Measurements from ENCODE around the gene UCP2.
"Not testable (repeated sequence)": the region's sequence is repeated elsewhere in the genome, so short reads cannot be mapped to it uniquely, and the experiment has no call there.

The UCP2 gene

GRCh38 chr11:73995731-73996130 lies 13.1 kb upstream of the UCP2 start:
- DNase-seq (ENCODE audit: low read depth in 3 of 3): no peak

- no peak for DNase-seq (ENCODE audit: low read depth in 3 of 3)
Measured at GRCh38 chr11:73995247-73995646, 12.6 kb upstream of the UCP2 start.

GRCh38 chr11:73991471-73992006 lies 8.9 kb upstream of the UCP2 start:
- no peak for DNase-seq (ENCODE audit: low read depth in 3 of 3)

GRCh38 chr11:73990730-73991129 lies 8.1 kb upstream of the UCP2 start:
- no peak for DNase-seq (ENCODE audit: low read depth in 3 of 3)

DNA sequence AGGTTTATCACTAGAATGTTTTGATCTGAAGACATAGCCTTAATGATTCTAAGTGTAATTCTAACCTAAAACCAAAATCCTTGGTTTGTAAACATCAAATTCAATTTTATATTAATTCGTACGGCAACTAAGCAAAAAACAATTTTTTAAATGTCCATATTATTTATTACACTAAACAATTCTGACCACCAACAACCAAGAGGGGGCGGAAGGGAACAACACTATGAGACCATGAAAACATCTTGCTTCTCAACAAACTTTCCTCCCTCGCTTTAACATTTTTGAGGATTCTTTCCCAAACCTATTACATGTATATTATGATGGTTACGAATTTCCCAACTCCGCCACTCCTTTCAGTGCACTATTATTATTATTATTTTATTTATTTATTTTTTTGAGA lies 6.5 kb upstream of the UCP2 start:
- no peak for DNase-seq (ENCODE audit: low read depth in 3 of 3)

DNA sequence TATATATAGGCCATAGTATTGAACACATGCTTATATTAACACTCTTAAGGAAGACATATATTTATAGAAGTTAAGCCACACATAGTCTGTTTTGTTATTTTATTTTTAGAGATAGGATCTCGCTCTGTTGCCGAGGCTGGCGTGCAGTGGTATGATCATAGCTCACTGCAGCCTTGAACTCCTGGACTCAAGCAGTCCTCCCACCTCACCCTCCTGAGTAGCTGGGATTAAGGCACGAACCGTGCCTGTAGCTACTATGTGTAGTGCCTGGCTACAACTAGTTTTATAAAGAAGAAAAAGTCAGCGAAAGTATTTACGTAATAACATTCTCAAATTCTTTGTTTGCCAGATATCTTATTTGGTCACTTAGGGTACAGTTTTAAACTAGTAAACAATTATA lies 5.6 kb upstream of the UCP2 start:
- DNase-seq (ENCODE audit: low read depth in 3 of 3): no peak

DNA sequence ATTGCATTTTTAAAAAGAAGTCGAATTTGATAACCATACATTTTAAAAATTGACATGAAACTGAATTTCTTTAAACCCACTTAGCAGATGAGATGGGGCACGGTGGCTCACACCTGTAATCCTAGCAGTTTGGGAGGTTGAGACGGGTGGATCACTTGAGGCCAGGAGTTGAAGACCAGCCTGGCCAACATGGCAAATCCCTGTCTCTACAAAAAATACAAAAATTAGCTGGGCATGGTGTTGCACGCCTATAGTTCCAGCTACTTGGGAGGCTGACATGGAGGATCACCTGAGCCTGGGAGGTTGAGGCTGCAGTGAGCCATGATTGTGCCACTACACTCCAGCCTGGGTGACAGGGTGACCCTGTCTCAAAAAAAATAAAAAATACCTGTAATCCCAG lies 3.0 kb upstream of the UCP2 start:
- not testable (repeated sequence) for DNase-seq (ENCODE audit: low read depth in 3 of 3)

- no peak for DNase-seq (ENCODE audit: low read depth in 3 of 3)
Measured at GRCh38 chr11:73983741-73984538, 1.3 kb upstream of the UCP2 start.

DNA sequence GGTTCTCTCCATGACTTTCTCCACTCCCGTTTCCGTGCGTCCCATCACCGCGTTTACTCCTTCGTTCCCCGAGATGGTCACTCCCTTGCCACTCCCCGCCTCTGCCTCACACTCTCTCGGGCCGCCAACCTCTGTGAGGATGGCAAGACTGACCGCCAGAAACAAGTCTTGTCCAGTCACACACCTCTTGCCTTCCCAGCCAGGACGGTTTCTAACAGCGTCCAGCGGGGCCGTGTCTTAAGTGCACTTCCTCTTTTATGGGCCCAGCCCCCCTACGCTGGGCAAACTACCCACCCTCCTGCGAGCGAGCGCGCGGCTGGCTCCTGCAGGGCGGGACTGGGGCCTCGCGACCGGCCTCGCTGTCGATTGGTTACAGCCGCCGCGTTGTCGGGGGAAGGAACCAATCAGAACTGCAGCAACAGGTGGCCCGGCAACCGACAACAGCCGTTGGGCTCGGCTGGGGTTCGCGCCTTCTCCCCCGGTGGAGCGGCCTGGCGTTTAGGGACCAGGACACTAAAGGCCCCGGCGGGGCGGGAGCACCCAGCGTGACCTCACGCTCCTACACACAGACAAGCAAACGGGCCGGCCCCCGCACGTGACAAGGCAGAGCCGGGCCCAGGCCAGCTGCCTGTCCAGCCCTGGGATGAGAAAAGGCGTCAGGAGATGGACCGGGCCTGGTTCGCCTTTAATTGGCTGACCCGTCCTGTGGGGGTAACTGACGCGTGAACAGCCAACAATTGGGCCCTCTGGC lies 522 bp upstream of the UCP2 start:
- DNase-seq (ENCODE audit: low read depth in 3 of 3): peak; percentile 80 to 94 (median 85)

GRCh38 chr11:73981051-73981805 lies 1.4 kb downstream of the UCP2 start:
- no peak for DNase-seq (ENCODE audit: low read depth in 3 of 3)

DNA sequence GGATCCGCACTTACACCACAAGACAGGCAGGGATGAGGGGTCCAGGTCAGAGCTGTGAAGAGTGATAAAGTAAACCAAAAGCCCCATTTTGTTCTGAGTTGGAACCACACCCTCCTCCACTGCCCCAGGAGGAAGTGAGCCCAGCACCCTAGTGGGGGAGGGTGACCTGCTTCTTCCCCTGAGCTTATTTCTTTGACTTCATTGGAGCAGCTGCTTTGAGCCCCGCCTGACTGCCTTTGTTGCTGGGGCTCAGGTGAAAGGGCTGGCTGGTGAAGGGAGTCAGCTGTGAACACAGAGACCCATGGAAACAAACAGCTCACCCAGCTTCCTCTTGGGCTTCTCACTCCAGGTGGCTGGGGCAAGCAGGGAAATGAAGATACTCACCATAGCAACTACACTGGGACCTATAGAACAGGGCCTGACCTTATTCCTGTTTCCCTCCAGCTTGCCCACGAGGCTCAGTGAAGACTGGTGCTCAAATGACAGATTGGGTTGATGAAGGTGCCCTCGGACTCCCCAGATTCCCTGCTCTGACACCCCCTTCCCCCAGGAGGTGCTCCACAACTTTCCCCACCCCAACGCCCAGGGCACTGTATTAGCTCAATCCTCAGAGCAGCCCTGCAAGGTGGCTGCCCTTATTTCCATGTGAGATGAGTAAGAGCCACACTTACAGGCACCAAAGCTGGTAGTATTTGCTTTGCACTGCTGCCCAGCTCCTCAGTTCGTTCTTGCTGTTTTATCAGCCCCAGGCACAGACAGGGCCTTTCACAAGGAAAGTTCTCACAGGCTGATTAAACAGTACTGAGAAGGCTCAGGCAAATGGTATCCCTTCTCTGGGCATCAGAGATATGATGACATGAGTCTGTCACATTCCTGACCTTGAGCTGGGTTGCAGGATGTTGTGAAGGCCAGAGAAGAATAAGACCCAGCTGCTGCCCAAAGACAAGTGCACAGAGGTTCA lies 2.4 kb downstream of the UCP2 start:
- peak; percentile 41 to 62 (median 49) for DNase-seq (ENCODE audit: low read depth in 3 of 3)

DNA sequence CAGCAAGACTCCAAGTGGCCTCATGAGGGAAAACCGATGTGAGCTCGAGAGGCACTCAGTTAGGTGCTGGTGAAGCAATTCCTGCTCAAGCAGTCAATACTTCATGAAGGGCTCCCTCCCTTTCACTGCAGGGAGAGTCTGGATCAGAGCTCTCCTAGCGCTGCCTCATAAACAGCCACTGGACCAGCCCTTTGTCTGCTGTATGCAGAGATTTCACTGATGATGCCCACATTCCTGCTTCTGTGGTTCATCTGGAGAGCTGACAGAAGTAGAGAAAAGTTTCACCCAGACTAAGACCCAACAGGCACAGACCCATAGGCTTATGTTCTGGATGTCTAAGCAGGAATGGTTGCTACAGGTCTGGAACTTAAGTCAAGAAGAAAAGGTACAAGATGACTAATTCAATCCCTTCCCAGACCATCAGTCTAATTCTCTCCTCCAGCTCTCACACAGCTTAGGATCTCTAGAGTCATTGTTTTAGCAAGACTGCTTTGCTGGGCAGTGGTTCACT lies 4.0 kb downstream of the UCP2 start:
- no peak for DNase-seq (ENCODE audit: low read depth in 3 of 3)

DNA sequence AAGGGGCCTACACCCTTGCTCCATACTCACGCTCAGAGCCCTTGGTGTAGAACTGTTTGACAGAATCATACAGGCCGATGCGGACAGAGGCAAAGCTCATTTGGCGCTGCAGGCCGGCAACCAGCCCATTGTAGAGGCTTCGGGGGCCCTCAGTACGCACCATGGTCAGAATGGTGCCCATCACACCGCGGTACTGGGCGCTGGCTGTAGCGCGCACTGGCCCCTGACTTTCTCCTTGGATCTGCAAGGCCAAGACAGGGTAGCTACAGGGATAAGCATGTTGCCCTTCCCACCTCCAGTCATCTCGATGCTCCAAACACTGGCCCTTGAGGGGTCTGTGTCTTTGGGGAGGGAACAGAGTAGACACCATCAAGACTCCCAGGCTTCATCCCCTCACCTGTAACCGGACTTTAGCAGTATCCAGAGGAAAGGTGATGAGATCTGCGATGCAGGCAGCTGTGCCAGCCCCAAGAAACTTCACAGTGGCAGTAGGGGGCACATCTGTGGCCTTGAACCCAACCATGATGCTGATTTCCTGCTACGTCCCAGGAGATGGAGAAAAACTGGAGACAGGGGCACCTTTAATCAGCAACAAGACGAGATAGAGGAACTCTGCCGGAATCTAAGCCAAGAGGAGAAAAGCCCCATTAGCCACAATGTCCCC lies 4.7 kb downstream of the UCP2 start:
- no peak for DNase-seq (ENCODE audit: low read depth in 3 of 3)

- no peak for DNase-seq (ENCODE audit: low read depth in 3 of 3)
Measured at GRCh38 chr11:73976451-73977151, 6.0 kb downstream of the UCP2 start.

DNA sequence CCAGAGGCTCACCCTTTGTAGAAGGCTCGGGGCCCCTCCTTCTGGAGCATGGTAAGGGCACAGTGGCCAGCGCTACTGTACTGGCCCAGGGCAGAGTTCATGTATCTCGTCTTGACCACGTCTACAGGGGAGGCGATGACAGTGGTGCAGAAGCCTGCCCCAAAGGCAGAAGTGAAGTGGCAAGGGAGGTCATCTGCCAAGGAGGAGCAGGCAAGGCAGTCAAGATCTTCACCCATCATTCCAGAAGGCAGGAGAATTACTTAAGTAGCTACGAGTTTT lies 7.2 kb downstream of the UCP2 start:
- DNase-seq (ENCODE audit: low read depth in 3 of 3): no peak

GRCh38 chr11:73974604-73975478 lies 7.8 kb downstream of the UCP2 start:
- DNase-seq (ENCODE audit: low read depth in 3 of 3): no peak

DNA sequence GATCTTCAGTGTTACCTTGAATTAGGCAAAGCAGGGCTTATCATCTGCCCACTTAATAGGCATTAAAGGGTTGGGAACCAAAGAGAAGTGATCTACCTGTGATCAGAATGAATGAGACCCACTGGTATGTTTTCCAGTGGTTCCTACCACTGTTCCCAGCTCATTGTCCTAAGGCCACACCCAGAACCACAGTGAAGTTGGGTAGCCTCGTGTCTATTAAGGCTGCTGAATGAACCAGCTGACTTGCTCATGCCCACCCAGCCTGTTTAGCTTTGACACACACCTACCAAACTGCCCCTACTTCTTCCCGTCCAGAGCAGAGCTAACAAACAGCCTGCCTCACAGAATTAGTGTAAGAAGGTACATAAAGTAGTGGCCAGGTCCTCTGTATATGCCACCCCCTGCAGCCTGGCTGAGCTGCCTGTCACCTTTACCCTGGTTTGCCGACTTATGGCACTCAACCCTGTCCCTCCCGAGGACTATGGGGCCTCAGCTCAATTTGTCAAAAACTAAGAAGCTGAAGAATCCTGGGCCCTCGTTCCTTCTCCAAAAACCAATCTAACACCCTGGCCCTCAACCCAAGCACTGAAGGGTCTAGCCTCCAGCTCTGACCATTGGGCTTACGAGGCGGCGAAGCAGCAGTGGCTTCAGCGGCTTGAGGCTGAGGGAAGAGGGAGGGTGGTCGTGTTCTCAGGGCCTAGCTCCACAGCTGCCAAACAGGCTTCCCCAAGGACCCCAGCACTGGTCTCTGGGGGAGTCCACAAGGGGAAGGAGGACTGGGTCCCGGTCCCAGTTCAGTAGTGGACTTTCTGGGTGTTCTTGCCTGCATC lies 9.8 kb downstream of the UCP2 start:
- DNase-seq (ENCODE audit: low read depth in 3 of 3): no peak

GRCh38 chr11:73972187-73972586 lies 10.5 kb downstream of the UCP2 start:
- DNase-seq (ENCODE audit: low read depth in 3 of 3): no peak
